AG09319 (cell line): Measurements from ENCODE around the gene GNL3L.
A peak's percentile ranks its signal among the peaks of the same experiment; 100 is the strongest.
"Not testable (repeated sequence)": the region's sequence is repeated elsewhere in the genome, so short reads cannot be mapped to it uniquely, and the experiment has no call there.

Experiments used
- DNase-seq: peaks from one replicate; pipeline ENCODE4 v3.0.0-alpha.2; 2010; ENCODE audit warnings: low read depth; ENCODE audit errors: extremely low read depth
- TF ChIP-seq, protein P1 (sequence below): IDR thresholded peaks from 2 replicates; pipeline ENCODE4 v1.5.1; 2011; ENCODE audit warnings: low read depth, mild to moderate bottlenecking, inconsistent platforms, low read length, moderate library complexity

The GNL3L gene, protein sequence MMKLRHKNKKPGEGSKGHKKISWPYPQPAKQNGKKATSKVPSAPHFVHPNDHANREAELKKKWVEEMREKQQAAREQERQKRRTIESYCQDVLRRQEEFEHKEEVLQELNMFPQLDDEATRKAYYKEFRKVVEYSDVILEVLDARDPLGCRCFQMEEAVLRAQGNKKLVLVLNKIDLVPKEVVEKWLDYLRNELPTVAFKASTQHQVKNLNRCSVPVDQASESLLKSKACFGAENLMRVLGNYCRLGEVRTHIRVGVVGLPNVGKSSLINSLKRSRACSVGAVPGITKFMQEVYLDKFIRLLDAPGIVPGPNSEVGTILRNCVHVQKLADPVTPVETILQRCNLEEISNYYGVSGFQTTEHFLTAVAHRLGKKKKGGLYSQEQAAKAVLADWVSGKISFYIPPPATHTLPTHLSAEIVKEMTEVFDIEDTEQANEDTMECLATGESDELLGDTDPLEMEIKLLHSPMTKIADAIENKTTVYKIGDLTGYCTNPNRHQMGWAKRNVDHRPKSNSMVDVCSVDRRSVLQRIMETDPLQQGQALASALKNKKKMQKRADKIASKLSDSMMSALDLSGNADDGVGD

DNA sequence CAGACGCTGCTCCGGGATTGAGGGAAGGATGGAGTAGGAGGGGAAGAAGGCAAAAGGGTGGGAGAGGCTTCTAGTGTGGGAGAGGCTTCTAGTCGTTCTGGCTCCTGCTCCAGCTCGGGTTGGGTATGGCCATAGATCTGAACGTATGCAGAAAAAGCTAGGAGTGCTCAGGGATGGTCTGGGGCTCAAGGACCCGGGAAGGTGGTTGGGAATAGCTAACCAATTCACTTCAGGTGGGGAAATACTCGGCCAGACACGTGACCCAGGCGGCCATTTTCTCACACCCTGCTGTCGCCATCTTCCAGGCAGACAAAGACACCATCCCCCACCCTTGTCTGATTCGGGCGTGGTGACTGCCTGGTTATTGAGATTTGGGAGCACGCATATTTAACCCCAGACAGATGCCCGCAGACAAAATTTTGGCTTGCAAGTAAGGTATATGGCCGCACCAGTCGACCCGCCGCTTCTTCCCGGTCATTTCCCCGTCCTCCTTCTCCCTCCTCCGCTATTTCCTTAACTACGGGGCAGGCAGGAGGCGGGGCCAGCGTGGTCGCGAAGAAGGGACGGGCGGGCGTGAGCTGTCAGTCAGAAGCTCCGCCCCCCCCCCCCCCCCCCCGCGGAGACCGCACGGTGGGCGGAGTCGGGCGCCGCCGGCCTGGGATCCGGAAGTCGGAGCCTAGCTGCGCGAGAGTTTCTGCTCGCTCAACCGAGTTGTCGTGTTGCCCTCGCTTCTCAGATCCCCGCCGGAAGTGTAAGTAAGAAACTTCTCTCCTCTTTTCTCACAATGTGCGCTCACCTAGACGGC, at the start of gene GNL3L:
TSS of gene GNL3L (plus strand) at position 668 of the 805 bp plus-strand sequence. CDS start 2,348 bp downstream, outside the sequence.
- TF ChIP-seq, protein P1, sequence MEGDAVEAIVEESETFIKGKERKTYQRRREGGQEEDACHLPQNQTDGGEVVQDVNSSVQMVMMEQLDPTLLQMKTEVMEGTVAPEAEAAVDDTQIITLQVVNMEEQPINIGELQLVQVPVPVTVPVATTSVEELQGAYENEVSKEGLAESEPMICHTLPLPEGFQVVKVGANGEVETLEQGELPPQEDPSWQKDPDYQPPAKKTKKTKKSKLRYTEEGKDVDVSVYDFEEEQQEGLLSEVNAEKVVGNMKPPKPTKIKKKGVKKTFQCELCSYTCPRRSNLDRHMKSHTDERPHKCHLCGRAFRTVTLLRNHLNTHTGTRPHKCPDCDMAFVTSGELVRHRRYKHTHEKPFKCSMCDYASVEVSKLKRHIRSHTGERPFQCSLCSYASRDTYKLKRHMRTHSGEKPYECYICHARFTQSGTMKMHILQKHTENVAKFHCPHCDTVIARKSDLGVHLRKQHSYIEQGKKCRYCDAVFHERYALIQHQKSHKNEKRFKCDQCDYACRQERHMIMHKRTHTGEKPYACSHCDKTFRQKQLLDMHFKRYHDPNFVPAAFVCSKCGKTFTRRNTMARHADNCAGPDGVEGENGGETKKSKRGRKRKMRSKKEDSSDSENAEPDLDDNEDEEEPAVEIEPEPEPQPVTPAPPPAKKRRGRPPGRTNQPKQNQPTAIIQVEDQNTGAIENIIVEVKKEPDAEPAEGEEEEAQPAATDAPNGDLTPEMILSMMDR = no peak
- DNase-seq = peak; percentile 59

DNA sequence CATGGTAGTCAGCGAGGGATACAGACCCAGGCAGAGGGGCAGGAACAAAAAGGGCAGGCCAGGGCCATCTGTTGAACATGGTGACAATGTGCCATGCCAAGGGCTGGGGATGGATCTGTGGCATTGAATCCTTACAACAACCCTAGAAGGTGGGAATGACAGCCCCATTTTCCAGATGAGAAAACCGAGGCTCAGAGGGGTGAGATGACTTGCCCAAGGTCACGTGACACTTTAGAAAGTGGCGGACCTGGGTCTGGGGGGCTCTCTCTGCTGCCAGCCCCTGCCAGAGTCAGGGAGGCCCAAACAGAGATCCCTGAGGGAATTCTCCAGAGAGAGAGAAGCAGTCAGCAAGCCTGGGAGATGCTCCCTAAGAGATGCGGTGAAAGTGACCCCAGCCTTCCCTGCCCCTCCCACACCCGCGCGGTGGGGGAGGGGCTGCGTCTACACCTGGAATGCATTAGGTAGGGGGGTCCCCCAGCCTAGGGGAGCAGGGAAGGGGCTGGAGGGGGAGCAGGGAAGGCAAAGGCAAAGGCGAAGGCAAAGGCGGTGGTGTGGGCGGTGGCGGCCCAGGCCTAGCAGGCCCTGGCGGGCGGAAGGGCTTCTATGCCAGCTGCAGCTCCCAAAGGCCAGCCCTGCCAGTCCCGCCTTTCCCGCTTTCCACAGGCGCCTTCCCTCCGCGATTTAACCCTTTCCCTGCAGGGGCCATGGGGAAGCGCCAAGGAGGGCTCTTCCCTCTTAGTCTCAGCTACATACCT, 47.0 kb upstream of the GNL3L start:
- no peak for DNase-seq
- TF ChIP-seq, protein P1 = no peak

DNA sequence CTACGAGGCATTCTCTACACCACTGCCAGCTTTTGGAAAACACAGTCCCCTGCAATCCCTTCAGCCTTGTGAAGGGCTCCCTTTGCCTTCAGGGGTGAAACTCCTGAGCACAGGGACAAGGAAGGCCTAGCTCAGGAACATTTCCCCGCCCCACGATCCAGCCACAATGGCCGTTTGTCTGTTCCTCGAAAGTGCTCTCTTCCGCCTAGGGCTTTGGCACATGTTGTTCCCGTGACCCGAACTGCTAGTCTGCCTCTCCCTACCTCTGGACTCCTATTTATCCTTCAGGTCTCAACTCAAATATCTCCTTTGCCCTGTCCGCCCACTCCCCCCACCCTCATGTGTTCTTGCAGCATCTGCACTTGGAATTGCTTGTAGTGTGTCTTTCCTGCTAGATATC, 46.1 kb upstream of the GNL3L start:
- TF ChIP-seq, protein P1 = no peak
- DNase-seq = no peak

DNA sequence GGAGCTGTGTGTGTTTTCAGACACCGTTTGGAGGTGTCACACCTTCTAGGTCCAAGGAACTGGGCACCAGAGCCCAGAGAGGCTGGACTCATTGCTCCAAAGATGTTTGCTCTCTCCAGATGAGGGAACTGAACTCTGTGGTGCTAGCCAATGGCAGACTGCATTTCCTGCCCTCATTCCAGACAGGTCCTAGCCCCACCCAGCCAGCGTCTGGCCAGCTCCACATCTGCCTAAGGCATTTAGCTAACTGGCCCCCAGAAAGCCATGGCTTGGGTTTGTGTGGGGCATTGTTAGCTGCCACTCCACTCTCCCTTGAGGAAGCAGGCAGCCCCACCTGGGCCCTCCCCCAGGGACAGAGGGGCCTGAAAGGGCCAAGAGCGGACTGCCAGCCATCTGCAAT, 45.4 kb upstream of the GNL3L start:
- no peak for DNase-seq
- TF ChIP-seq, protein P1 = no peak

DNA sequence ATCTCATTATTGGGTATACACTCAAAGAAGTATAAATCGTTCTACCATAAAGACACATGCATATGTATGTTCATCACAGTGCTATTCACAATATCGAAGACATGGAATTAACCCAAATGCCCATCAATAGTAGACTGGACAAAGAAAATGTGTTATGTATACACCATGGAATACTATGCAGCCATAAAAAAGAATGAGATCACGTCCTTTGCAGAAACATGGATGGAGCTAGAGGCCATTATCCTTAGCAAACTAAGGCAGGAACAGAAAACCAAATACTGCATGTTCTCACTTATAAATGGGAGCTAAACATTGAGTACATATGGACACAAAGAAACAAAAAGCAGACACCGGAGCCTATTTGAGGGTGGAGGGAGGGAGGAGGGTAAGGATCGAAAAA, 40.2 kb upstream of the GNL3L start:
- DNase-seq = not testable (repeated sequence)

DNA sequence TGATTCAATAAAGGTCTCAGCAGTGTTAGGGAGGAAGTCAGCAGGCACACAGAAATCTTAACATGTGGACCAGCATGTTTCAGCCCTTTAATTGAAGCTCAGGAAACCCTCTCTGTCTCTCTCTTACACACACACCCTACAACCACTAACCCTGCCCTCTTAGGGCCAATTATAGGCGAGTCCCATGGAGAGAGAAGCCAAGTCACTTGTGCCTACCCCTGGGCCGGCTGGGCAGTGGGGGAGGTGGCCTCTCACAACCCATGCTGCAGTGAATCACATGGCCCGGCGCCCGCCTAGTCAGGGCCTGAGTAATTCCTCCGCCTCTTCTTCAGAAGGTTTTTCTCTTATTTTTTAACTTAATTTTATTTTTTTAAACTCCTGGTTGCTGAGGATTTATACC, 37.7 kb upstream of the GNL3L start:
- peak; percentile 11 for DNase-seq
- TF ChIP-seq, protein P1 = no peak

DNA sequence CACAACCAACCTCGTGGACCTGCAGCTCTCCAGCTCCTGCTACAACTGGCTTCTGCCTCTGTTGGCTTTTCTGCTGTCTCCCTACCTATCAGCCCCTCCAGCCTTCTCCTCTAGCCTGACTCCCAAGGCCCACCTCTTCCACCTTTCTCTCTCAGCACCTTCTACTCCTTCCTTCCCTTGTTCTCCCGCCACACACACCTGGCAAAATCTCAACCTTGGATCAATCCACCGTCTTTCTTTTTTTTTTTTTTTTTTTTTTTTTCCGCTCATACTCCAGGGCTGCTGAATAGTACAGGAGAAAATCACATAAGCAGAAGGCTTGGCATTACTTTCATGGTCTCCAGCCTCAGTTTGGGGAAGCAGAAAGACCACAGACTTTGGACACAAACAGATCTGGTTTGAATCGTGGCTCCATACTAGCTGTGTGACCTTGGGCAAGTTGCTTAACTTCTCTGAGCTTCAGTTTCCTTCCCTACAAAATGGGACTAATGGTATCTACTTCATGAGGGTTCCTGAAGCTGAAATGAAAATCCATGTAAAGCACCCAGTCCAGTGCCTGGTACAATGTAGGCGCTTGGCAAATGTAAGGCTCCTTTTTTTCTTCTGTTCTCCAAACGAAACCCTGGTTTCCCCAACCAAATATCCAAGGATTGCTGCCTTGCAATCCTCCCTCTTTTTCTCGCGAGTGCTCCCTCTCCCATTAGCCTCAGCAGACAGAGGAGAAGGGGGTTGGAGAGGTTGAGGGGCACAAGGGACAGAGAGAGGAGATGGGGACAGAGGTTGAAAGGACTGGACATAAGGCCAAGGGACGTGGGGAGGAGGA, 35.6 kb upstream of the GNL3L start:
- no peak for DNase-seq
- TF ChIP-seq, protein P1 = no peak
